B cell (primary cell): ENCODE data around the gene ADPRH. TPM values are rescaled to one million over a fixed set of nuclear protein-coding genes. Genes with fewer than 3 reads are reported as not detected.

Experiments
- ATAC-seq: fragments of 200-7000 bp; cut with Tn5 transposase; one replicate; pipeline ENCODE4 v1.10.0; 2021; ENCODE audit warnings: low read depth, mild to moderate bottlenecking, moderate number of reproducible peaks, moderate library complexity
- CTCF ChIA-PET: fragments of 350-600 bp; sonication (Branson Sonifier 250); formaldehyde crosslinking; loops from one replicate; lab custom pipeline; 2021; ENCODE audit warnings: antibody characterized with exemption, inconsistent platforms; lab: Charles Lee
- POLR2A ChIA-PET: fragments of 350-600 bp; sonication (Branson Sonifier 250); formaldehyde crosslinking; loops from one replicate; lab custom pipeline; 2021; ENCODE audit warnings: antibody characterized with exemption; lab: Charles Lee
- DNase-seq: peaks from one replicate; pipeline ENCODE4 v3.0.0; 2013
- H2AFZ ChIP-seq: 2 replicates; pipeline ENCODE4 v1.6.1; 2012; ENCODE audit warnings: mild to moderate bottlenecking, low read depth, low read length; ENCODE audit not compliant: insufficient read depth, poor library complexity, severe bottlenecking
- H3K27ac ChIP-seq, 2 donors: 1 replicate in 1 of 2; 2 replicates in 1 of 2; pipeline ENCODE4 v1.5.1; 2012 to 2013; ENCODE audit warnings: low read length in 2 of 2, mild to moderate bottlenecking in 2 of 2, moderate library complexity in 1 of 2
- H3K27me3 ChIP-seq, 4 experiments: fragments of 200-600 bp in 1 of 4; sonication (generic) in 1 of 4; replicated peaks in 1 of 4; 1 replicate in 2 of 4; 2 replicates in 2 of 4; pipeline versions ENCODE4 v1.6.1 to v1.7.0; 2013 to 2016; ENCODE audit warnings: low read length in 3 of 4, mild to moderate bottlenecking in 2 of 4, mixed read lengths in 1 of 4, moderate library complexity in 1 of 4; ENCODE audit not compliant: insufficient read depth in 4 of 4, control insufficient read depth in 3 of 4; ENCODE audit errors: control extremely low read depth in 1 of 4
- H3K36me3 ChIP-seq, 2 experiments: replicated peaks in 1 of 2; 1 replicate in 1 of 2; 2 replicates in 1 of 2; pipeline versions ENCODE4 v1.6.1 to v1.7.1; 2013; ENCODE audit warnings: low read length in 1 of 2; ENCODE audit not compliant: insufficient read depth in 2 of 2, control insufficient read depth in 1 of 2; ENCODE audit errors: control extremely low read depth in 1 of 2, extremely low read depth in 1 of 2
- H3K4me1 ChIP-seq, 2 donors: fragments of 200-600 bp in 1 of 2; sonication (generic) in 1 of 2; 1 replicate in 1 of 2; 2 replicates in 1 of 2; pipeline versions ENCODE4 v1.5.1 to v1.6.1; 2013 to 2017; ENCODE audit warnings: low read length in 2 of 2; ENCODE audit not compliant: control insufficient read depth in 2 of 2, insufficient read depth in 2 of 2
- H3K4me2 ChIP-seq: replicated peaks from 2 replicates; pipeline ENCODE3; 2012; ENCODE audit warnings: mild to moderate bottlenecking, low read depth, low read length; ENCODE audit not compliant: poor library complexity, severe bottlenecking
- H3K4me3 ChIP-seq, 5 experiments: fragments of 200-600 bp in 1 of 5; sonication (generic) in 1 of 5; 1 replicate in 3 of 5; 2 replicates in 2 of 5; pipeline versions ENCODE4 v1.5.1 to v1.7.0; 2011 to 2016; ENCODE audit warnings: low read length in 4 of 5, mild to moderate bottlenecking in 4 of 5, low read depth in 2 of 5, control low read depth in 1 of 5, moderate library complexity in 1 of 5; ENCODE audit not compliant: insufficient read depth in 1 of 5; ENCODE audit errors: control extremely low read depth in 1 of 5, extremely low read depth in 1 of 5
- H3K79me2 ChIP-seq: fragments of 200-600 bp; sonication (generic); one replicate; pipeline ENCODE4 v1.6.0; 2016; ENCODE audit warnings: low read length; ENCODE audit not compliant: control insufficient read depth, insufficient read depth
- H3K9ac ChIP-seq: fragments of 200-600 bp; sonication (generic); 2 replicates; pipeline ENCODE4 v1.6.1; 2017; ENCODE audit warnings: mild to moderate bottlenecking, low read length, moderate library complexity
- H3K9me3 ChIP-seq, 3 donors: one replicate each; pipeline versions ENCODE4 v1.6.1 to v1.7.1; 2013; ENCODE audit warnings: low read length in 2 of 3; ENCODE audit not compliant: control insufficient read depth in 2 of 3, insufficient read depth in 1 of 3; ENCODE audit errors: control extremely low read depth in 1 of 3
- H4K20me1 ChIP-seq: 2 replicates; pipeline ENCODE4 v1.6.0; 2012; ENCODE audit warnings: mild to moderate bottlenecking, low read length; ENCODE audit not compliant: insufficient read depth, control insufficient read depth, poor library complexity, severe bottlenecking
- H3K27ac Mint-ChIP-seq: one replicate; pipeline ENCODE4 v1.8.0; 2021; ENCODE audit warnings: mixed read lengths
- H3K27me3 Mint-ChIP-seq: one replicate; pipeline ENCODE4 v1.8.0; 2021; ENCODE audit warnings: mixed read lengths
- H3K4me1 Mint-ChIP-seq: one replicate; pipeline ENCODE4 v1.8.0; 2021; ENCODE audit warnings: mixed read lengths
- H3K4me3 Mint-ChIP-seq: one replicate; pipeline ENCODE4 v1.8.0; 2021; ENCODE audit warnings: mixed read lengths
- H3K9me3 Mint-ChIP-seq: one replicate; pipeline ENCODE4 v1.8.0; 2022; ENCODE audit warnings: mixed read lengths; ENCODE audit not compliant: insufficient read depth
- EZH2 ChIP-seq: IDR thresholded peaks from 2 replicates; pipeline ENCODE4 v1.6.1; 2012; ENCODE audit warnings: borderline replicate concordance, low read depth, mild to moderate bottlenecking, moderate library complexity, low read length; ENCODE audit not compliant: insufficient read depth, poor library complexity, severe bottlenecking
- WGBS: methylation state at CpG from one replicate; pipeline ENCODE4 v1.1.5; 2013; ENCODE audit warnings: missing lambda C conversion rate; ENCODE audit not compliant: insufficient coverage; 5-methylcytosine and 5-hydroxymethylcytosine counted together
- intact Hi-C: fragments of 100-400 bp; cut with micrococcal nuclease; formaldehyde crosslinking; loops from one replicate; pipeline ENCODE4 v1.10.0; 2022
- polyA plus RNA-seq: library from polyadenylated mRNA; depleted of rRNA; stranded (reverse); fragments of >200 nt; gene quantifications from 2 replicates; pipeline ENCODE4 v1.2.3, GENCODE V29; 2012
- total RNA-seq, 2 donors: library from RNA; stranded (reverse); fragments of 120-200 nt in 1 of 2; gene quantifications; 1 replicate in 1 of 2; 2 replicates in 1 of 2; pipeline versions ENCODE4 v1.2.3 to v1.2.4, GENCODE V29; 2013 to 2022
- TF ChIP-seq, protein P1 (sequence below): fragments of 200-600 bp; IDR thresholded peaks from one replicate; pipeline ENCODE4 v1.8.0; 2022; ENCODE audit warnings: antibody characterized with exemption, mild to moderate bottlenecking

Gene ADPRH
- total and polyA plus RNA-seq, 2 donors (not counting 1 experiment from before 2014, with no cell fraction given) = 10.0 to 24.5 TPM

GRCh38 chr3:119590706-119591105 lies 11.4 kb downstream of the ADPRH start:
- Histone ChIP-seq H3K9me3 (peaks cover 0 to 5% (median 4%) of the 10 kb centered on the region in 3 donors), H3K36me3 (peaks cover 0 to 12% of the 10 kb centered on the region in 2 experiments), H3K79me2 (no peaks in the 10 kb centered on the region), H4K20me1 (no peaks in the 10 kb centered on the region), H3K4me3 (no peak overlapping the region), H3K4me1 (peaks cover 20 to 22% of the 10 kb centered on the region in 2 donors), H3K4me2 (no peak overlapping the region), H2AFZ (no peak overlapping the region), H3K27ac (no peak overlapping the region), H3K9ac (no peak overlapping the region), H3K27me3 (no peaks in the 10 kb centered on the region)
- H3K9me3 Mint-ChIP-seq = no peaks in the 10 kb centered on the region
- TF ChIP-seq EZH2 = no peak
- TF ChIP-seq, protein P1, sequence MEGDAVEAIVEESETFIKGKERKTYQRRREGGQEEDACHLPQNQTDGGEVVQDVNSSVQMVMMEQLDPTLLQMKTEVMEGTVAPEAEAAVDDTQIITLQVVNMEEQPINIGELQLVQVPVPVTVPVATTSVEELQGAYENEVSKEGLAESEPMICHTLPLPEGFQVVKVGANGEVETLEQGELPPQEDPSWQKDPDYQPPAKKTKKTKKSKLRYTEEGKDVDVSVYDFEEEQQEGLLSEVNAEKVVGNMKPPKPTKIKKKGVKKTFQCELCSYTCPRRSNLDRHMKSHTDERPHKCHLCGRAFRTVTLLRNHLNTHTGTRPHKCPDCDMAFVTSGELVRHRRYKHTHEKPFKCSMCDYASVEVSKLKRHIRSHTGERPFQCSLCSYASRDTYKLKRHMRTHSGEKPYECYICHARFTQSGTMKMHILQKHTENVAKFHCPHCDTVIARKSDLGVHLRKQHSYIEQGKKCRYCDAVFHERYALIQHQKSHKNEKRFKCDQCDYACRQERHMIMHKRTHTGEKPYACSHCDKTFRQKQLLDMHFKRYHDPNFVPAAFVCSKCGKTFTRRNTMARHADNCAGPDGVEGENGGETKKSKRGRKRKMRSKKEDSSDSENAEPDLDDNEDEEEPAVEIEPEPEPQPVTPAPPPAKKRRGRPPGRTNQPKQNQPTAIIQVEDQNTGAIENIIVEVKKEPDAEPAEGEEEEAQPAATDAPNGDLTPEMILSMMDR = no peak
- no peak overlapping the region for H3K27ac Mint-ChIP-seq
- WGBS = no CpG with 5 or more reads among the region's 1 CpG
- no peaks in the 10 kb centered on the region for H3K27me3 Mint-ChIP-seq
- ATAC-seq (no peak), DNase-seq (no peak)
- CTCF ChIA-PET = no interaction called here
- H3K4me1 Mint-ChIP-seq = peaks cover 39% of the 10 kb centered on the region
- POLR2A ChIA-PET = no interaction called here
- intact Hi-C loops = no loop called here
- no peak overlapping the region for H3K4me3 Mint-ChIP-seq

DNA sequence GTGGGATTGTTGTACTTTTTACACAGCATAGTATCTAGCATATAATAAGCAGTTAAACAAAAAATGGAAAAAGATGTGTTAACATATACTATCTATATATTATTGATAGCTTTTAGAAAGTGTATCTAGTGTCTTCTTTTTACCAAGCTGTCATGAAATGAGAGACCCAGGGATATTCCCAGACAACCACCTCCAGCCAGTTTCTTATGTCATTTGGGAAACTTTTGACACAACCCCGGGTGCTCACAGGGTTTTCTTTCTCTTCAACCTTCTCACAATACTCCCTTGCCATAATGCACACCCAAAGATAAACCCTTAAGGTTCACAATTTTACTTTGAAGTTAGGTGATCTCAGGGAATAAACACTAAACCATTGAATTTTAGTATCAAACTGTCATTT lies 13.6 kb downstream of the ADPRH start:
- no peak for ATAC-seq
- no peak overlapping the region for H3K4me3 Mint-ChIP-seq
- peaks cover 24 to 25% of the 10 kb centered on the region in 2 donors for H3K4me1 ChIP-seq

More for the DNA sequence above, 13.6 kb downstream of the ADPRH start:
- Histone ChIP-seq H3K27ac (no peak overlapping the region), H3K4me2 (no peak overlapping the region), H2AFZ (no peak overlapping the region), H3K79me2 (no peaks in the 10 kb centered on the region), H3K9me3 (peaks cover 0 to 5% (median 4%) of the 10 kb centered on the region in 3 donors), H3K36me3 (peaks cover 0 to 3% of the 10 kb centered on the region in 2 experiments), H3K27me3 (no peaks in the 10 kb centered on the region), H4K20me1 (no peaks in the 10 kb centered on the region), H3K9ac (no peak overlapping the region), H3K4me3 (no peak overlapping the region)
- 70% methylated on average over 1 of the region's 1 CpG for WGBS
- TF ChIP-seq, protein P1 = no peak
- TF ChIP-seq EZH2 = no peak
- ChIA-PET POLR2A (no interaction called here), CTCF (no interaction called here)
- no peak for DNase-seq
- no peaks in the 10 kb centered on the region for H3K9me3 Mint-ChIP-seq
- intact Hi-C loops = no loop called here
- no peak overlapping the region for H3K27ac Mint-ChIP-seq
- H3K27me3 Mint-ChIP-seq = no peaks in the 10 kb centered on the region
- H3K4me1 Mint-ChIP-seq = peaks cover 40% of the 10 kb centered on the region
